GDM1 (cell line): Measurements from ENCODE around the gene SGO2.
"Not testable (repeated sequence)": the region's sequence is repeated elsewhere in the genome, so short reads cannot be mapped to it uniquely, and the experiment has no call there.

Experiments
- DNase-seq: peaks from one replicate; lab custom pipeline; 2025; lab: John Stamatoyannopoulos, UW

SGO2 gene

DNA sequence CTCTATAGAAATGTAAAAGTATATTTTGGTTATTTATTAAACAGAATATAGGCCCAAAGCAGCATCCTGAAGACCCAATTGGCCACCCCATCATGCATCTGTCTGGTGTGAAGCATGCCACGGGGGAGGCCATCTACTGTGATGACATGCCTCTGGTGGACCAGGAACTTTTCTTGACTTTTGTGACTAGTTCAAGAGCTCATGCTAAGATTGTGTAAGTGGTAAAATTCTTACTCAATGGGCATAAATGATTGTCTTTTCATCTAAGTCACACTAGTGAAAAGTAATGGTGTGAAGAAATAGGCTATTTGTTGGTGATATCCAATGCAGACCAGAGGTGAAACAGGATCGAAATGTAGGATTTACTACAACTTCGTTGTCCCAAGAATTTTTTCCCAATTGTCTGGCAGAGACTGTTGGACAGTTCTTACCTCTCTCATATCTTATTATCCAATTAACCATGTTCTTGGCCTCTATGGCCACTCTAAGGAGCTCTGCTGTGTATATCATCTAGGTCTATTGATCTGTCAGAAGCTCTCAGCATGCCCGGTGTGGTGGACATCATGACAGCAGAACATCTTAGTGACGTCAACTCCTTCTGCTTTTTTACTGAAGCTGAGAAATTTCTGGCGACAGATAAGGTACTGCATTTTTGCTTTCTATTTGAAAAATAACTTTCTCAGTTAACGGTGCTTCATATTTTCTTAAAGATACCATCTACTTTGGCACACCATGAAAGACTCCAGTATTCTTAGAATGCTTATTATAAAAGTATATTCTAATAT lies 94.8 kb downstream of the SGO2 start:
- no peak for DNase-seq

DNA sequence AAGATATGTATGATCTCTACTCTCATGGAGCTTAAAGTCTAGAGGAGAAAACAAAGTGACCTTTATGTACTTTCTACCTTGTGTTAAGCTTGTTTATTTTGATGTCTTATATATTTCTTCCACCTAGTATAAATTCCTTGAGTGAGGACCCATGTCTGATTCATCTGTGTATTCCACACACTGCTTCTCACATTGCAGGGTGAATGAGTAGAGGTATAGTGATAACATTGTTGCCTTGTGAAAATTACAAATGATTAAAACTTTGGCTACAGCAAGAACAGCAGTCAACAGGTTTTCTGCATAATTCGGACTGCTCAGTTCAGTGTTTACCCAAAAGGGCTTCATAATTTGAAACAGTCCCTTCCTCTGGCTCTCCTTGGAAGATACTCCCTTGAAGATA lies 96.1 kb downstream of the SGO2 start:
- no peak for DNase-seq

GRCh38 chr2:200624026-200624425 lies 98.0 kb downstream of the SGO2 start:
- DNase-seq = no peak

DNA sequence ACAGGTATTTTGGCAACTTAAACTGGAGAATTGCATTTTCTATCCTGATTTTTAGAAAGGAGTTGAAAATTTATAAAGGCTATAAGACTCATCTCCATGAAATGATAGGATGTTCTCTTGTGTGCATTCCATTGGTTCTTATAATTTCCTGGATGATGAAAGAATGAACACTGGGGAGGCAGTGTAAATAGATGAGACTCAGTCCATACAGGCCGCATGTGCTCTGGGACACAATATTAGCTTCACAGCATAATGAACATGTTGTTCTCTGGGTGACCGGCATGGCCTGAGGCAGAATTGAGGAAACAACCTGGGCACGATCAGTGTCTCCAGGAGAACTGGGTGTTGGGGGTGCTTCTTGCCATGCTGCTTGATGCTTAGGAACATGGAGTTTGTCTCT lies 98.7 kb downstream of the SGO2 start:
- DNase-seq = no peak

DNA sequence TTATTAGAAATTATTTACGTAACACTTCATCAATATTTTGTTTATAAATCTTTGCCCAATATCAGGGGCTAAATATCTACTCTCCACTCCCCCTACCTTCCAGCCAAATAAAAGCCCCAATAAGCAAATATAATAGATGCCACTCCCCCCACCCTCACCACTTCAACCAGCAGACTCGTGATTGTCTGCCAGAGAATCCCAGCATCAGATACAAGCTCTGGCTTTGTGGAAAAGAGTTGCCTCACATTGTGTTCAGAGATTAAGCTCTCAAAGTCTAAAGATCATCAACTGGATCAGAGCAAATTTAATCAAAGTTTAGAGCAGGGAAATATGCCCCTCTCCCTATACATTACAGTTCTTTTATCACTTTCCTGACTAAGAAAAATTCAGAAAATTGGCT lies 99.3 kb downstream of the SGO2 start:
- no peak for DNase-seq

GRCh38 chr2:200625958-200626363 lies 100.0 kb downstream of the SGO2 start:
- DNase-seq = no peak

- DNase-seq = no peak
Measured at GRCh38 chr2:200627110-200627770, 101.2 kb downstream of the SGO2 start.

GRCh38 chr2:200628461-200628860 lies 102.5 kb downstream of the SGO2 start:
- DNase-seq = not testable (repeated sequence)

DNA sequence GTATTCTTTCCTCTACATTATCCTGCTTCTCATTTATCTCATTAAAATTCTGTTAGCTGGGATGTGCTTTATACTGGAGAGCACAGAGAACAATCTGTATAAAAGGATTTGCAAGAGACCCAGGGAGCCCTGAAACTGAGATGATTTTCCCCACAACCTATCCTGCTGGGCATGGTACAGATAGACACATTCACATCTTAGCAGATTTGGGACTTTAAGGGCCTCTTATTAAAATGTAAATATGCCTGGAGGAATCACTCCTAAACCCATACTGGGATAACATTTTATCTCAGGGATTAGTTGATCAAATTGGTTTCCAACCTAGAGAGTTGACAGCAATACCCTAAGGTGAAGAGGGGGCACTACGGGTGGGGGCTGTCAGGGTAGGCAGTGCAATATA lies 105.3 kb downstream of the SGO2 start:
- DNase-seq = no peak
